Activated T-helper 17 cell treated with anti-CD3 and anti-CD28 coated beads, Interleukin-2, amount 50 U/mL, for 72 hours (primary cell): Measurements from ENCODE around the gene AEN. TPM values are rescaled to one million over a fixed set of nuclear protein-coding genes. Genes with fewer than 3 reads are reported as not detected.

Experiments used
- ATAC-seq: fragments of 150-1000 bp; cut with Tn5 transposase; replicated peaks from 2 replicates; pipeline ENCODE4 v1.10.0; 2021; ENCODE audit warnings: mild to moderate bottlenecking, moderate library complexity
- H3K27ac Mint-ChIP-seq: one replicate; pipeline ENCODE4 v1.8.0; 2022; ENCODE audit warnings: mixed read lengths
- H3K27me3 Mint-ChIP-seq: one replicate; pipeline ENCODE4 v1.8.0; 2022; ENCODE audit warnings: mixed read lengths
- H3K36me3 Mint-ChIP-seq: one replicate; pipeline ENCODE4 v1.8.0; 2022; ENCODE audit warnings: low read depth, mild to moderate bottlenecking, mixed read lengths
- H3K4me1 Mint-ChIP-seq: one replicate; pipeline ENCODE4 v1.8.0; 2022; ENCODE audit warnings: mixed read lengths
- H3K4me3 Mint-ChIP-seq: one replicate; pipeline ENCODE4 v1.8.0; 2022; ENCODE audit warnings: mild to moderate bottlenecking, mixed read lengths
- H3K9me3 Mint-ChIP-seq: one replicate; pipeline ENCODE4 v1.8.0; 2022; ENCODE audit warnings: mixed read lengths
- total RNA-seq, 2 donors: library from RNA; stranded (reverse); gene quantifications; one replicate each; pipeline ENCODE4 v1.2.3, GENCODE V29; 2022

The AEN gene
- total RNA-seq, 2 donors from 2014 or later = 43.6 to 53.8 TPM

DNA sequence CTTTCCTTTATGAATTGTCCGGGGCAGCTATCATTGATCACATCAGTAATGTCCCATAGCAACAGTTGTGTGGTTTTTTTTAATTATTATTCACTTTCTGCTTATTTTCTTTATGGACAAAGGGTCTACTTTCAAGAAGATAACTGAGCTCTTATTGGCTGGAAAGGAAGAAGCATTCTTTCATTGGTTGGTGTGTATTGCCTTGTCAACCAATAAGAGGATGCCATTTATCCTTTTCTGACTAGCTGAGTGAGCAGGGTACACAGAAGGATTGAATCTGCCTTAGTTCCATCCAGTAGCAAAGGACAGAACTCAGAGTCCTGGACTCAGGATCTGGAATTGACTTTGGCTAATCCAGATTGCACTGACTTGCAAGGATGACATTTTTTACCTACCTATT, 13.2 kb upstream of the AEN start:
- Mint-ChIP-seq H3K4me3 (no peak overlapping the region), H3K9me3 (no peaks in the 10 kb centered on the region), H3K4me1 (peaks cover 6% of the 10 kb centered on the region), H3K36me3 (no peaks in the 10 kb centered on the region), H3K27me3 (peaks cover 62% of the 10 kb centered on the region), H3K27ac (no peak overlapping the region)
- no peak for ATAC-seq

DNA sequence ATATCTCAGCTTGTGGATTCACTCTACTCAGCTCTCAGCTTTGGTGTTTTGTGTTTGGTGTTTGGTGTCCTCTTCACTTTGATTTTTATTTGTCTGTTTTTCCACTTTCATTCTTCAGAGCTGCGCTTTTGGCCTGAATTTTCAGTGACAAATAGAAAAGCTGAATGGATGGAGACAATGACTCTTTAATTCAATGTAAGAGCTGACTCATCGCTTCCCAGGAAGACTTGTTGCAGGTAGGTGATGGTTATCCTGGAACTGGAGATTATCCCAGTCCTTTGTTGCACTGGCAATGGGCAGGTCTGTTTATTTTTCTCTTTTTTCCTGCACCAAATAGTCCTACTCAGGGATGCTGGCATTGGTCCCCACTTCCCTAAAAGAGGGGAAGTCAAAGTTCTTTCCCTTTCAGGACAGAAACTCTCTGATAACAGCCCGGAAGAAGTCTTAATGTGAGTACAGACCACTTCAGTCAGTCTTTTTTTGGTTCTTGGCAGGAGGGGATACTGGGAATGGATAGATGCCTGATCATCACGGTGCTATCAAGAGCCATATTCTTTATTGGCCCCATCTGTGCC, 12.4 kb upstream of the AEN start:
- Mint-ChIP-seq H3K4me3 (no peak overlapping the region), H3K27ac (no peak overlapping the region), H3K27me3 (peaks cover 57% of the 10 kb centered on the region), H3K9me3 (no peaks in the 10 kb centered on the region), H3K4me1 (peaks cover 6% of the 10 kb centered on the region), H3K36me3 (no peaks in the 10 kb centered on the region)
- no peak for ATAC-seq

DNA sequence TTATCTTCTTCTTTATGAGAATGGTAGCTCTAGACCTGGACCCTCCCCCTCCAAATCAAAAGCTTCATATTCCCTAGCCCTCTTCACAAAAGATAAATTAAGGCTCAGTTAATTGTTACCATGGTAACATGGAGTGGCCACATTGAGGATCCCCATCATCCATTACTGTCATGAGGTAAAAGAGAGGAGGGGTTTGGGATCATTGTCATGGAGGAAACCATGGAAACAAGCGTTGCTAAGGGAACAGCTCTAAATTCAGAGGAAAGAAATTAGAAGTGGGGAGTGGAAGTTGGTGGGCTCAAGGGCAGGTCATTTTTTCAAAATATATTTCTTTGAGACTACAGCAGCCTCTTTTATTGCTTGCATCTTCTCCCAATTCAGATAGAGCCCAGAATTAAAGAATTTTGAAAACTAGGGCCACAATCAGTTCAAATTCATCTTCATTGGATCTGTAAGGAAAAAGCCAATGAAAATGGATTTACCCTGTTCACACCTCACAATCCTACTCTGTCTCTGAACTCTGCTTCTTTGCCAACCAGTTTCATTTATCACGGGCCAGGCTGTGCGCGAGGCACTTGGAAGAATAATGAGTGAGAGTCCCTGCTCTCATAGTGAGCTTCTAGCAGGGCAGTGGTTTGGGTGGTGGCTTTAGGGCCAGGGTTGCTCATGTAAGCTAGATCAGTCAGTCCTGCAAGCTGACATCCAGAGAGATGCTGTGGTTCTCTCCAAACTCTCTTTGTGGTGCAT, 11.6 kb upstream of the AEN start:
- H3K4me1 Mint-ChIP-seq = peaks cover 6% of the 10 kb centered on the region
- H3K9me3 Mint-ChIP-seq = no peaks in the 10 kb centered on the region
- no peak overlapping the region for H3K27ac Mint-ChIP-seq
- H3K36me3 Mint-ChIP-seq = no peaks in the 10 kb centered on the region
- H3K4me3 Mint-ChIP-seq = no peak overlapping the region
- ATAC-seq = no peak
- peaks cover 51% of the 10 kb centered on the region for H3K27me3 Mint-ChIP-seq

DNA sequence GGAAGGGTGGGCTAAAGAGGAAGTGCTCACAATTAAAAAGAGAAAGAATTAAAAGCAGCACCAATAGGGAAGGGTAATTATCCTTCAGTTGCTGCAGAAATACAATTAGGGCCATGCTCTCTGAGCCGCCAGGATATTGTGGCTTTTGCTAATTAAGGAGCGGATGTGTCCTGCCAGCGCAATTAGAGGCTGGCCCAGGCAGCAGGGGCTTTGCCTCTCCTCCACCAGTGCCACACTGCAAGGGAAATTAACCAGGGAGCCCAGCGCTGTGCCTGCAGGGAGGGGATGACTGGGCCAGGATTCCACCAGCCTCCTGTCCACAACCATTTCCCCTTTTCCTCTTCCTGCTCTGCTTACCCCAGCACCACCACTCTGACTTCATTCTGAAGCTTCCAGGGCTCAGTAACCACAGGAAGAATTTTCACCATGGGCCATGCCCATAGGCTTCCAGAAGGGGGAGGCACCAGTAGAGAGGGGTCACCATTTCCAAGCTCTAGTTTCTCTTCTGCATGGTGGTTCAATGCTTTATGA, 10.4 kb upstream of the AEN start:
- H3K36me3 Mint-ChIP-seq = no peaks in the 10 kb centered on the region
- ATAC-seq = no peak
- peaks cover 41% of the 10 kb centered on the region for H3K27me3 Mint-ChIP-seq
- H3K9me3 Mint-ChIP-seq = no peaks in the 10 kb centered on the region
- no peak overlapping the region for H3K27ac Mint-ChIP-seq
- no peak overlapping the region for H3K4me3 Mint-ChIP-seq
- peaks cover 6% of the 10 kb centered on the region for H3K4me1 Mint-ChIP-seq

DNA sequence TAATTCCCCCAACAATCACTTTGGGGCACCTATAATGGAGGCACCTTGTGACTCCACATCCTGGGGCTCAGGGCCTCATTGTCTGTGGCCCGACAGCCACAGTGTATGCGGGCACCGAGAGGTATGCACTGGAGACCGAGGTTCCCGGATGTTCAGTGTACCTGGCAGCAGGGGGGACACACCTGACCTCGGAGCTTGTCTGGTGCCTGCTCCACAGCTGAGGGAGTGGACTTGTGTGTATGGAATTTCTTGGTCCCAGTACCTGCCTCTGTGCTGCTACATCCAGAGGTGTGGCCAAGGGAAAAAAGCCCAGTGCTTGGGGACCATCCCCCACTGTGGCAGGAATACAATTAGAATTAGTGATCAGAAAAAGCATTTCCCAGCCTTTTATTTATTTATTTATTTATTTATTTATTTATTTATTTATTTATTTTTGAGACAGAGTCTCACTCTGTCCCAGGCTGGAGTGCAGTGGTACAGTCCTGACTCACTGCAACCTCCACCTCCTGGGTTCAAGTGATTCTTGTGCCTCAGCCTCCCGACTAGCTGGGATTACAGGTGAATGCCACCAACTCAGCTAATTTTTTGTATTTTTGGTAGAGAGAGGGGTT, 8.8 kb upstream of the AEN start:
- Mint-ChIP-seq H3K27me3 (peaks cover 28% of the 10 kb centered on the region), H3K4me1 (no peaks in the 10 kb centered on the region)
- ATAC-seq = no peak

DNA sequence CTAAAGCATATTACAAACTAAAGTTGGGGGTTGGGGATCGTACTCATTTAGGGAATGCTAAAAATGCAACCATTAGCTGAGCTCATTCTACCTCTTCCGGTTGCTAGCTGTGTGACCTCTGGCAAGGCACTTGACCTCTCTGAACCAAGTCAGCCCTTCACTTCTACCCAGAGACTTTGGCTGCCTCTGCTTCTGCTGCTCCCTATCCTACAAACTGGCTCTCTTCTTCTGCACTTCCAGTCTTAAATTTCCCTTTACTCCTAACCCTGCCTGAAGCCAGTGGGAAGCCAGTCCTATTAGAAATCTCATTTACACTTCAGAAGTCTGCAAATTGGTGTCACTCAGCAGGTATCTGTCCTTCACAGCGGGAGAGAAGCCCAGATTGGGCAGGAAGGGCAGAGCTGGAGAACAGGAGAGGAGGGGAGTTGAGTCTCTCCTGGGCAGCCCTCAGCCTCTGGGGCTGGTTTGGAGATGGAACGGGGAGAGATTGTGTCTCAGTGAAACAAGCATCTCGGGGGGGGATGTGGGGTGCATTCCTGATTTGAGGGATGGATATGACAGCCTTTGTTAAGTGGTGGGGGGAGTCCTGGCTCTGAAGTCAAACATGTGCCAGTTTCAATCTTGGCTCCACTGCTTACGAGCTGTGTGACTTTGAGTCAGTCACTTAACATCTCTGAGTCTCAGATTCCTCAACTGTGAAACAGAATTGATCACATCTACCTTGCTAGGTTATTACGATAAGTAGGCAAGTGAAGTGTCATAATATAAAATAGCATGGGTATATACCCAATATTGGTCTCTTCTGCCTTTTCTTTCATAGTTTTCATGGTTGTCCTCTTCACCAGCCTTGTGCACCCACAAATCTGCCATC, 7.8 kb upstream of the AEN start:
- Mint-ChIP-seq H3K27me3 (peaks cover 21% of the 10 kb centered on the region), H3K9me3 (no peaks in the 10 kb centered on the region), H3K4me1 (no peaks in the 10 kb centered on the region), H3K27ac (no peak overlapping the region), H3K4me3 (no peak overlapping the region), H3K36me3 (no peaks in the 10 kb centered on the region)
- peak; percentile 71 for ATAC-seq

More for the DNA sequence above, 8.8 kb upstream of the AEN start:
- Mint-ChIP-seq H3K4me3 (no peak overlapping the region), H3K9me3 (no peaks in the 10 kb centered on the region), H3K27ac (no peak overlapping the region), H3K36me3 (no peaks in the 10 kb centered on the region)

DNA sequence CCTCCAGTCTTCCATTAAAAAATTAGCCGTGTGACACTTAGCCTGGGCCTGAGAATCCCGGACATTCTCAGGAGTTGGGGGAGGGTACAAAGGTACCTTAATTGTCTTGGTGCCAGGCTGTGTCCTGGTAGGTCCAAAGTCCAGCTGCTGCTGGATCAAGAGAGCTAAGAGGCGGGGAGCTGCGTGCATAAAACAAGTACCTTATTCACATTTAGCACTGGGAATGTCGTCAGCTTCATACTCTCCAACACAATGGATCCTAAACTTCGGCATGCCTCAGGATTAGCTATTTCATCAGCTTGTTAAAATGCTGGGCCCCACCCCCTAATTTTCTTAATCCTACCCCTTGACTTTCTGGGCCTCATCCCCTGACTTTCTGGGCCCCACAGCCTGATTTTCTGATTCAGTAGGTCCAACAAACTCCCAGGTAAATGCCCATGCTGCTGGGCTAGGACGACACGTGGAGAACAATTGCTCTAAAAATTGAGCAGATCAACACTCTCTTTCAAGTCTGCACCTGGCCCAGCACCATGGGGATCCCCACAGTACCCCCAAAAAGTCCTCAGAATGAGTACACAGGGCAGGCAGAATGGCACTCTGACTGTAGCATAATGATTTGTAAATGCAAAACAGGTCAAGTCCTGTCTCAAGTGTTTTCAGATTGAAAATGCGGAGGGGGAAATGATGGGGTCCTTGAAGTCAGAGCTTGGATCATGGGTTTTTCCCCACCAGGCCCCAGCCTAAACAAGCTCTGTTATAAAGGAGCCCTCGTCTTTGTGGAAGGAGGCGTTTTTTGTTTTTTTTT, 5.6 kb upstream of the AEN start:
- no peaks in the 10 kb centered on the region for H3K9me3 Mint-ChIP-seq
- H3K27ac Mint-ChIP-seq = peak overlapping the region; percentile 48
- H3K27me3 Mint-ChIP-seq = peaks cover 7% of the 10 kb centered on the region
- H3K36me3 Mint-ChIP-seq = no peaks in the 10 kb centered on the region
- H3K4me3 Mint-ChIP-seq = no peak overlapping the region
- peak; percentile 70 for ATAC-seq
- no peaks in the 10 kb centered on the region for H3K4me1 Mint-ChIP-seq

DNA sequence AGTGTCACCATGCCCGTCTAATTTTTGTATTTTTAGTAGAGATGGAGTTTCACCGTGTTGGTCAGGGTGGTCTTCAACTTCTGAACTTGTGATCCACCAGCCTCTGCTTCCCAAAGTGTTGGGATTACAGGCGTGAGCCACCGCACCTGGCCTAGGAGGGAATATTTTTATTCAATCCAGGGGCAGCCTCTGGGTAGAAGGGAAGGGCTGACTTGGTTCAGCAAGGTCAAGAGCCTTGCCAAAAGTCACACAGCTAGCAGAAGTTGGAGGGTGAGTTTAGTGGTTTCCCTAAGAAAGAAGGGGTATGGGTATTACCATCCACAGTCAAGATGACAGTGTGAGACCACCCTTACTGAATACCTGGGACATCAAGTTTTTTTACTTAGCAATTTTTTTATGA, 4.9 kb upstream of the AEN start:
- peak overlapping the region; percentile 48 for H3K27ac Mint-ChIP-seq
- no peaks in the 10 kb centered on the region for H3K9me3 Mint-ChIP-seq
- no peak overlapping the region for H3K4me3 Mint-ChIP-seq
- H3K4me1 Mint-ChIP-seq = no peaks in the 10 kb centered on the region
- peaks cover 5% of the 10 kb centered on the region for H3K27me3 Mint-ChIP-seq
- ATAC-seq = no peak
- peaks cover 4% of the 10 kb centered on the region for H3K36me3 Mint-ChIP-seq

DNA sequence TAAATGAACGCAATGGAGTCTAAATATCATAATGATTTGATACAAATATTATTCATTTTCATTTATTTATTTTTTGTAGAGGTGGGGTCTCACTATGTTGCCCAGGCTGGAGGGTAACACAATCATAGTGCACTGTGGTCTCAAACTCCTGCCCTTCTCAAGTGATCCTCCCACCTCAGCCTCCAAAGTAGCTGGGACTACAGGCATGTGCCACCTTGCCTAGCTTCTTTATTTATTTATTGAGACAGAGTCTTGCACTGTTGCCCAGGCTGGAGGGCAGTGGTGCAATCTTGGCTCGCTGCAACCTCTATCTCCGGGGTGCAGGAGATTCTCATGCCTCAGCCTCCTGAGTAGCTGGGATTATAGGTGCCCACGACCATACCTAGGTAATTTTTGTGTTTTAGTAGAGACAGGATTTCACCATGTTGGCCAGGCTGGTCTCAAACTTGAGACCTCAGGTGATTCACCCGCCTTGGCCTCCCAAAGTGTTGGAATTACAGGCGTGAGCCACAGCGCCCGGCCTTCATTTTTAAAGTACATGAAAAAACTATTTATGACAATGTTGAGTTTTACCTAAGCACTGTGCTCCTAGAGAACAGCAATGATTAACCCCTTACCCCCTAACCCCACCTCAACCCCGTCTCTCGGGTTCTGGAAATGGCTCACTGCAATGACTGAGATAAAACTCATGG, 4.0 kb upstream of the AEN start:
- no peak for ATAC-seq
- Mint-ChIP-seq H3K36me3 (peaks cover 9% of the 10 kb centered on the region), H3K4me1 (no peaks in the 10 kb centered on the region), H3K27ac (no peak overlapping the region), H3K4me3 (no peak overlapping the region), H3K27me3 (peaks cover 5% of the 10 kb centered on the region), H3K9me3 (no peaks in the 10 kb centered on the region)

DNA sequence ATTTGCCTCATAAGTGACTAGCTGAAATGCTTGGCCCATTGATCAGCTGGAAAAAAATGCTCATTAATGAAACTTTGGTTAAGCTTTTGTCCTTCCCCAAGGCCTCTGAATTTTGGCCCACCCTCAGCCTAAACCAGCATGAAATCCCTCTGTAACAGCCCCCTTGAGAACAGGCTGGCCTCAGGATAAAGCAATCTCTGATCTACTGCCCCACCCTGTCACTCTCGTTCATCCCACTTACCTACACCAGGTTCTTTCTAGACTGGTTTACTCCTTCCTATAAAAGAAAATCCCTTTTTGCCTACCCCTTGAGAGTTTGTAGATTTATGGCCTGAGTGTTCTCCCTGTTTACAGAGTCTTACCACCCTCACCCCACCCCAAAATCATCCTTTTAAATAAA, 3.4 kb upstream of the AEN start:
- Mint-ChIP-seq H3K27me3 (peaks cover 5% of the 10 kb centered on the region), H3K27ac (no peak overlapping the region), H3K4me3 (no peak overlapping the region), H3K36me3 (peaks cover 15% of the 10 kb centered on the region), H3K9me3 (no peaks in the 10 kb centered on the region), H3K4me1 (no peaks in the 10 kb centered on the region)
- ATAC-seq = no peak

DNA sequence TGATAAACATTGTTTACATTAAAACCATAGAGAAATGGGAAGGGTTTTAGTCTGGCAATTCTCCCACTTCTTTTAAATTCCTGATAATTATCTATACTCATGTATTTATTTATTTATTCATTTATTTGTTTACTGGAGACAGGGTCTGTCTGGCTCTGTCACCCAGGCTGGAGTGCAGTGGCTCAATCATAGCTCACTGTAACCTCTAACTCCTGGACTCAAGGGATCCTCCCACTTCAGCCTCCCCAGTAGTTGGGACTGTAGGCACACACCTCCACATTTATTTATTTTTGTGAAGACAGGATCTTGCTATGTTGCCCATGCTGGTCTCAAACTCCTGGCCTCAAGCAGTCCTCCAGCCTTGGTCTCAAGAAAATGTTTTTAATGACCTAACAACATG, 2.5 kb upstream of the AEN start:
- Mint-ChIP-seq H3K4me3 (no peak overlapping the region), H3K27ac (no peak overlapping the region), H3K36me3 (peaks cover 24% of the 10 kb centered on the region), H3K9me3 (no peaks in the 10 kb centered on the region), H3K27me3 (peaks cover 5% of the 10 kb centered on the region), H3K4me1 (peaks cover 5% of the 10 kb centered on the region)
- ATAC-seq = no peak

DNA sequence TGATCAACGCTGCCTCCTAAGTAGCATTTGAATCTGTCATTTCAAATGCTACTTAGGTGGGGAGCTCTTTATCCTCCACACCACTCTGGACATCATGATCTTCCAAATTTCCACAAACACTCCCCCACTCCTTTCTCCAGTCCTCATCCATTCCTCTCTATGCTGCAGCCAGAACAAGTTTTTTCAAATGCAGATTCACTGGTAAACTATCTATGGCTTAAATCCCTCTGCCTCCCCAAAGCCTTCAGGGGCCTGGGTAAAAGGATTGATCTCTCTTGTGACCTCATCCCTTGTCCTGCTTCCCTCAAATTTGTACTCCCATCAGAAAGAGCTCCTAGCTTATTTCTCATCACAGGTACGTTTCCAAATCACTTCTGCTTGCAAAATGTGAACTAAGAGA, 1.3 kb upstream of the AEN start:
- Mint-ChIP-seq H3K36me3 (peaks cover 35% of the 10 kb centered on the region), H3K4me3 (no peak overlapping the region), H3K4me1 (peaks cover 12% of the 10 kb centered on the region), H3K9me3 (no peaks in the 10 kb centered on the region), H3K27ac (no peak overlapping the region), H3K27me3 (peaks cover 5% of the 10 kb centered on the region)
- no peak for ATAC-seq

DNA sequence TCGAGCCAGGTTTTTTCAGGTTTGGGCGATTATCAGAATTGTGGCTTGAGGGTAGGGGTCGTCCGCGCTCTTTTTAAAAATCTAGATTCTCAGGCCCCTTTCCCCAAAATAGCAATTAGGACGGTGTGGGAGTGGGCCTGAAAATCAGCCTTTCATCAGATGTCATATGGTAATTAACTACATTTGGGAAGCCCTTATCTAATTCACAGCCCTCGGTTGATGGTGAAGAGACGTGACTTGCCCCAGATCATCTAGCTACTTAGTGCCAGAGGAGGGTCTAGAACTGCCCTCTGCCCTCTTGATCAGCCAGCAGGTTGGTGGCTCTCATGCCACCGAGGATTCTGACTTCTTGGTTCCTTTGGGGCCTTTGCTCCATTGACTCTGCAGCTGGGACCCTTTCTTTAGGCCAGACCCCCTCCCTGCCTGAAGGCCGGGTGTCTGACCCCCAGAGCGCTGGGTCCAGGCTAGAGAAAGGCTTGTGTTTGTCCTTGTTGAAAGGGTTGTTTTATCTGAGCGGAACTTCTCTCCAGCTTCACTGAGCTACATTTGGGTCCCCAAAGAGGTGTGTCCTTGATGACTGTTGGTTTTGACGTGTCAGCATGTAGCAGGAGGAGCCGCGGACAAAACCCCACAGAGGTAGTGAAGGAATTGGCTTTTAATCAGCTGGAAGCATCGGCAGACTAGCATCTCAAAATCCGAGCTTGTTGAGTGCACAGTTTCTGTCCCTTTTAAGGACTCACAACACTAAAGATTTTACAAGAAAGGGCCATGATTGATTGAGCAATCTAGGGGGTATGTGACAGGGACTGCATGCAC, 857 bp downstream of the AEN start:
- Mint-ChIP-seq H3K36me3 (peaks cover 57% of the 10 kb centered on the region), H3K4me1 (peaks cover 12% of the 10 kb centered on the region), H3K27ac (peak overlapping the region; percentile 89), H3K27me3 (peaks cover 5% of the 10 kb centered on the region), H3K4me3 (peak overlapping the region; percentile 87), H3K9me3 (no peaks in the 10 kb centered on the region)
- peak; percentile 28 for ATAC-seq
